H9 (cell line): ENCODE data around the gene SNX22. TPM values are rescaled to one million over a fixed set of nuclear protein-coding genes. Genes with fewer than 3 reads are reported as not detected.

Experiments
- DNase-seq: peaks from one replicate; pipeline ENCODE4 v3.0.0-alpha.2; 2017
- H2AFZ ChIP-seq: one replicate; pipeline ENCODE4 v1.6.1; 2013; ENCODE audit warnings: mild to moderate bottlenecking, low read length, control low read depth, moderate library complexity
- H2AK5ac ChIP-seq: 2 replicates; pipeline ENCODE4 v1.6.1; 2013; ENCODE audit warnings: low read length, control low read depth, mixed read lengths; ENCODE audit not compliant: insufficient read length
- H2BK120ac ChIP-seq: one replicate; pipeline ENCODE4 v1.6.1; 2013; ENCODE audit warnings: low read depth, mild to moderate bottlenecking, low read length, control low read depth, inconsistent platforms; ENCODE audit not compliant: poor library complexity, severe bottlenecking
- H2BK12ac ChIP-seq: 2 replicates; pipeline ENCODE4 v1.6.1; 2013; ENCODE audit warnings: low read length, control low read depth, mixed read lengths, low read depth; ENCODE audit not compliant: insufficient read length
- H2BK15ac ChIP-seq: 2 replicates; pipeline ENCODE4 v1.6.1; 2013; ENCODE audit warnings: low read depth, low read length, control low read depth
- H2BK20ac ChIP-seq: one replicate; pipeline ENCODE4 v1.6.1; 2013; ENCODE audit warnings: low read depth, mild to moderate bottlenecking, low read length, control low read depth, inconsistent platforms; ENCODE audit not compliant: poor library complexity, severe bottlenecking
- H2BK5ac ChIP-seq: 2 replicates; pipeline ENCODE4 v1.6.1; 2013; ENCODE audit warnings: low read length, control low read depth, mixed read lengths; ENCODE audit not compliant: insufficient read length
- H3K14ac ChIP-seq: 2 replicates; pipeline ENCODE4 v1.6.1; 2013; ENCODE audit warnings: low read length, control low read depth; ENCODE audit not compliant: insufficient read depth
- H3K18ac ChIP-seq: 2 replicates; pipeline ENCODE4 v1.6.1; 2013; ENCODE audit warnings: low read depth, mild to moderate bottlenecking, mixed read lengths, low read length, control low read depth; ENCODE audit not compliant: insufficient read length
- H3K23ac ChIP-seq: 2 replicates; pipeline ENCODE4 v1.6.1; 2013; ENCODE audit warnings: low read length, control low read depth, mixed read lengths, low read depth; ENCODE audit not compliant: insufficient read length
- H3K23me2 ChIP-seq: 2 replicates; pipeline ENCODE4 v1.6.1; 2013; ENCODE audit warnings: low read depth, mild to moderate bottlenecking, mixed read lengths, low read length, control low read depth; ENCODE audit not compliant: insufficient read length, poor library complexity, severe bottlenecking
- H3K27ac ChIP-seq: 2 replicates; pipeline ENCODE4 v1.5.1; 2013; ENCODE audit warnings: low read length, control low read depth, mixed read lengths, low read depth; ENCODE audit not compliant: insufficient read length
- H3K27me3 ChIP-seq: 2 replicates; pipeline ENCODE4 v1.6.1; 2013; ENCODE audit warnings: low read length, control low read depth, inconsistent platforms; ENCODE audit not compliant: insufficient read depth
- H3K4ac ChIP-seq: 2 replicates; pipeline ENCODE4 v1.6.1; 2013; ENCODE audit warnings: low read depth, mild to moderate bottlenecking, control low read depth, inconsistent platforms, low read length, moderate library complexity
- H3K4me1 ChIP-seq: 2 replicates; pipeline ENCODE4 v1.6.1; 2013; ENCODE audit warnings: low read length, control low read depth, inconsistent platforms; ENCODE audit not compliant: insufficient read depth
- H3K4me2 ChIP-seq: 2 replicates; pipeline ENCODE4 v1.6.1; 2013; ENCODE audit warnings: low read length, control low read depth, mixed read lengths; ENCODE audit not compliant: insufficient read length, insufficient read depth
- H3K56ac ChIP-seq: 2 replicates; pipeline ENCODE4 v1.6.1; 2013; ENCODE audit warnings: low read depth, mild to moderate bottlenecking, mixed read lengths, low read length, control low read depth; ENCODE audit not compliant: insufficient read length
- H3K79me1 ChIP-seq: 2 replicates; pipeline ENCODE4 v1.6.1; 2013; ENCODE audit warnings: low read depth, mild to moderate bottlenecking, moderate library complexity, low read length, control low read depth, inconsistent platforms; ENCODE audit not compliant: insufficient read depth, poor library complexity, severe bottlenecking
- H3K79me2 ChIP-seq: 2 replicates; pipeline ENCODE4 v1.6.1; 2013; ENCODE audit warnings: low read length, control low read depth, inconsistent platforms; ENCODE audit not compliant: insufficient read depth
- H3K9ac ChIP-seq: 2 replicates; pipeline ENCODE4 v1.6.1; 2013; ENCODE audit warnings: low read length, control low read depth, mixed read lengths; ENCODE audit not compliant: insufficient read length; ENCODE audit errors: extremely low read depth
- H3K9me3 ChIP-seq: one replicate; pipeline ENCODE4 v1.6.1; 2013; ENCODE audit warnings: low read depth, low read length, inconsistent platforms; ENCODE audit not compliant: control insufficient read depth
- H3T11ph ChIP-seq: one replicate; pipeline ENCODE4 v1.6.1; 2013; ENCODE audit warnings: mild to moderate bottlenecking, low read length, control low read depth, inconsistent platforms
- H4K20me1 ChIP-seq: one replicate; pipeline ENCODE4 v1.6.1; 2013; ENCODE audit not compliant: control insufficient read depth, insufficient read length, insufficient read depth
- H4K5ac ChIP-seq: 2 replicates; pipeline ENCODE4 v1.6.1; 2013; ENCODE audit warnings: low read depth, mild to moderate bottlenecking, mixed read lengths, low read length, control low read depth; ENCODE audit not compliant: insufficient read length
- H4K8ac ChIP-seq: replicated peaks from 2 replicates; pipeline ENCODE4 v1.6.1; 2013; ENCODE audit warnings: low read length, control low read depth, mixed read lengths, low read depth; ENCODE audit not compliant: insufficient read length
- H4K91ac ChIP-seq: 2 replicates; pipeline ENCODE4 v1.6.1; 2013; ENCODE audit warnings: low read depth, mild to moderate bottlenecking, moderate library complexity, mixed read lengths, low read length, control low read depth; ENCODE audit not compliant: insufficient read length
- H3K27ac Mint-ChIP-seq, 3 experiments: 2 replicates in 2 of 3; 3 replicates in 1 of 3; pipeline ENCODE4 v1.8.0; 2020 to 2021; ENCODE audit warnings: mixed read lengths in 3 of 3, mild to moderate bottlenecking in 1 of 3, moderate library complexity in 1 of 3
- H3K27me3 Mint-ChIP-seq: 2 replicates; pipeline ENCODE4 v1.8.0; 2021; ENCODE audit warnings: low read depth, mild to moderate bottlenecking, moderate library complexity, mixed read lengths
- H3K36me3 Mint-ChIP-seq, 3 experiments: 2 replicates in 2 of 3; 3 replicates in 1 of 3; pipeline ENCODE4 v1.8.0; 2020 to 2021; ENCODE audit warnings: low read depth in 3 of 3, mixed read lengths in 3 of 3; ENCODE audit not compliant: insufficient read depth in 1 of 3
- H3K4me1 Mint-ChIP-seq, 2 experiments: 2 replicates each; pipeline ENCODE4 v1.8.0; 2020; ENCODE audit warnings: mixed read lengths in 2 of 2
- H3K4me3 Mint-ChIP-seq, 2 experiments: 2 replicates in 1 of 2; 3 replicates in 1 of 2; pipeline ENCODE4 v1.8.0; 2020 to 2021; ENCODE audit warnings: mild to moderate bottlenecking in 2 of 2, mixed read lengths in 2 of 2, moderate library complexity in 1 of 2
- H3K9me3 Mint-ChIP-seq, 2 experiments: 2 replicates in 1 of 2; 3 replicates in 1 of 2; pipeline ENCODE4 v1.8.0; 2020; ENCODE audit warnings: mild to moderate bottlenecking in 2 of 2, mixed read lengths in 2 of 2, moderate library complexity in 1 of 2
- CTCF ChIP-seq: fragments of 200-600 bp; sonication (generic); conservative IDR thresholded peaks from 3 replicates; pipeline ENCODE4 v1.8.0; 2021; ENCODE audit warnings: antibody characterized with exemption, mild to moderate bottlenecking
- WGBS: extraction: QIAGEN DNeasy Blood & Tissue Kit; methylation state at CpG from one replicate; pipeline ENCODE4 v1.1.7; 2013; ENCODE audit warnings: missing lambda C conversion rate, low lambda C conversion rate, mixed read lengths; ENCODE audit not compliant: insufficient read length; ENCODE audit errors: extremely low coverage; 5-methylcytosine and 5-hydroxymethylcytosine counted together
- total RNA-seq: library from RNA; stranded (reverse); gene quantifications from 2 replicates; pipeline ENCODE4 v1.2.1, GENCODE V29; 2021

SNX22 gene
- total RNA-seq, 1 experiment from 2014 or later = 4.8 TPM

GRCh38 chr15:64125978-64126377 is 25.6 kb upstream of the SNX22 start:
- Mint-ChIP-seq H3K9me3 (no peaks in the 10 kb centered on the region), H3K27me3 (no peaks in the 10 kb centered on the region), H3K4me3 (no peak overlapping the region), H3K4me1 (no peaks in the 10 kb centered on the region), H3K27ac (no peak overlapping the region), H3K36me3 (peaks cover 9 to 62% (median 49%) of the 10 kb centered on the region in 3 experiments; a peak in 6 of 7 replicates)
- no peak overlapping the region for H3K27ac ChIP-seq
- no peak overlapping the region for H2BK12ac ChIP-seq
- H2BK5ac ChIP-seq = no peak overlapping the region
- H3K4me1 ChIP-seq = no peaks in the 10 kb centered on the region
- H3K18ac ChIP-seq = no peak overlapping the region
- no peak overlapping the region for H3K56ac ChIP-seq
- no peaks in the 10 kb centered on the region for H3K9me3 ChIP-seq
- H4K20me1 ChIP-seq = no peaks in the 10 kb centered on the region
- no CpG with 5 or more reads among the region's 3 CpGs for WGBS
- no peak overlapping the region for H4K91ac ChIP-seq
- H3K23me2 ChIP-seq = no peaks in the 10 kb centered on the region
- no peak overlapping the region for H4K5ac ChIP-seq
- no peaks in the 10 kb centered on the region for H3K79me1 ChIP-seq
- no peak overlapping the region for H2BK20ac ChIP-seq
- no peak overlapping the region for H2BK15ac ChIP-seq
- no peaks in the 10 kb centered on the region for H3K79me2 ChIP-seq
- H3K27me3 ChIP-seq = no peaks in the 10 kb centered on the region
- no peak overlapping the region for H2AFZ ChIP-seq
- H3K4me2 ChIP-seq = no peak overlapping the region
- TF ChIP-seq CTCF = no peak
- H2BK120ac ChIP-seq = no peak overlapping the region
- H3K14ac ChIP-seq = no peak overlapping the region
- no peak overlapping the region for H3T11ph ChIP-seq
- DNase-seq = no peak
- no peak overlapping the region for H4K8ac ChIP-seq
- no peak overlapping the region for H2AK5ac ChIP-seq
- H3K23ac ChIP-seq = no peak overlapping the region
- H3K4ac ChIP-seq = no peak overlapping the region
- H3K9ac ChIP-seq = no peak overlapping the region
